Ishikawa (cell line): ENCODE results near the gene DLX1.

Experiments used
- CREB1 ChIP-seq: IDR thresholded peaks from 2 replicates; pipeline ENCODE4 v1.6.1; 2012; ENCODE audit warnings: low read depth
- EP300 ChIP-seq: IDR thresholded peaks from 2 replicates; pipeline ENCODE4 v1.6.1; 2012; ENCODE audit warnings: borderline replicate concordance
- TAF1 ChIP-seq: IDR thresholded peaks from 2 replicates; pipeline ENCODE4 v1.6.1; 2012; ENCODE audit warnings: low read depth, mild to moderate bottlenecking
- ZBTB7A ChIP-seq: IDR thresholded peaks from 2 replicates; pipeline ENCODE4 v1.6.1; 2012; ENCODE audit warnings: low read depth
- TF ChIP-seq, protein P1 (sequence below): IDR thresholded peaks from 2 replicates; pipeline ENCODE4 v1.6.1; 2012

DNA sequence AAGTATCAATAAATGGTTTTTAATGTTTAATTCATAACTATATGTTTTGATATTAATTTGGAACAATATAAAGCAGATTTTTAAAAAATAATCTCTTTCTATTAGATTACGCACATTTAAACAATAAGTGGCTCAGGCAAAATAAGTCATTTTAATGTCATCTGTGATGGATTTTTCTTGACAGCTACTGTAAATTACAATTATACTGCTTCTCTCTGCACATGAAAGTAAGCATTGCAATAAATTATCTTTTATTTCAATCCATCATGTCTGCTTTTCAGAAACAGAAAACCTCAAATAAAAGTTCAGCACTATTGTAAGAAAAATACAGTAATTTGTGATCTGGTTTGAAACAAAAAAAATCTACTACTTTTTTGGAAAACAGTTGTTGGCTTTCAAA lies 11.1 kb upstream of the DLX1 start:
- no peak for TF ChIP-seq CREB1
- TF ChIP-seq, protein P1, sequence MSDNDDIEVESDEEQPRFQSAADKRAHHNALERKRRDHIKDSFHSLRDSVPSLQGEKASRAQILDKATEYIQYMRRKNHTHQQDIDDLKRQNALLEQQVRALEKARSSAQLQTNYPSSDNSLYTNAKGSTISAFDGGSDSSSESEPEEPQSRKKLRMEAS, result no peak
- TF ChIP-seq TAF1, result no peak
- TF ChIP-seq ZBTB7A, result no peak
- TF ChIP-seq EP300, result no peak
